Astrocyte (in vitro differentiated cells and primary cell): Measurements from ENCODE around the gene RARB. TPM values are rescaled to one million over a fixed set of nuclear protein-coding genes. Genes with fewer than 3 reads are reported as not detected.

ENCODE experiments used
- DNase-seq: peaks from one replicate; pipeline ENCODE4 v3.0.0-alpha.2; 2010; ENCODE audit warnings: low read depth
- FAIRE-seq: peaks from 2 replicates; lab custom pipeline; 2011; peaks lifted over from hg19 to GRCh38; lab: Jason Lieb, UNC
- H2AFZ ChIP-seq: 2 replicates; pipeline ENCODE4 v1.6.0; 2012; ENCODE audit warnings: low read depth, low read length, inconsistent platforms
- H3K27ac ChIP-seq: 2 replicates; pipeline ENCODE4 v1.5.1; 2011; ENCODE audit warnings: low read depth, low read length, inconsistent platforms
- H3K27me3 ChIP-seq: 2 replicates; pipeline ENCODE4 v1.6.0; 2011; ENCODE audit warnings: low read length, inconsistent platforms; ENCODE audit not compliant: insufficient read depth
- H3K36me3 ChIP-seq: 2 replicates; pipeline ENCODE4 v1.5.1; 2011; ENCODE audit warnings: low read length, inconsistent platforms; ENCODE audit not compliant: insufficient read depth
- H3K4me1 ChIP-seq: 2 replicates; pipeline ENCODE4 v1.5.1; 2011; ENCODE audit warnings: low read length, inconsistent platforms; ENCODE audit not compliant: insufficient read depth
- H3K4me2 ChIP-seq: 2 replicates; pipeline ENCODE4 v1.6.0; 2012; ENCODE audit warnings: low read length, inconsistent platforms
- H3K4me3 ChIP-seq: 2 replicates; pipeline ENCODE4 v1.5.1; 2011; ENCODE audit warnings: low read depth, mild to moderate bottlenecking, low read length, inconsistent platforms; ENCODE audit not compliant: insufficient read depth
- H3K79me2 ChIP-seq: 2 replicates; pipeline ENCODE4 v1.6.0; 2012; ENCODE audit warnings: mild to moderate bottlenecking, low read length, inconsistent platforms; ENCODE audit not compliant: insufficient read depth
- H3K9ac ChIP-seq: 2 replicates; pipeline ENCODE4 v1.6.0; 2012; ENCODE audit warnings: mild to moderate bottlenecking, low read length, inconsistent platforms
- H3K9me3 ChIP-seq: 2 replicates; pipeline ENCODE4 v1.5.1; 2012; ENCODE audit warnings: low read depth, mild to moderate bottlenecking, low read length, inconsistent platforms; ENCODE audit not compliant: insufficient read depth
- H4K20me1 ChIP-seq: 2 replicates; pipeline ENCODE4 v1.6.0; 2012; ENCODE audit warnings: low read length, inconsistent platforms; ENCODE audit not compliant: insufficient read depth
- H3K27ac Mint-ChIP-seq: one replicate; pipeline ENCODE4 v1.8.0; 2021; ENCODE audit warnings: mild to moderate bottlenecking, mixed read lengths; ENCODE audit not compliant: unreplicated experiment
- H3K27me3 Mint-ChIP-seq: one replicate; pipeline ENCODE4 v1.8.0; 2021; ENCODE audit warnings: low read depth, mixed read lengths; ENCODE audit not compliant: unreplicated experiment
- H3K36me3 Mint-ChIP-seq: one replicate; pipeline ENCODE4 v1.8.0; 2021; ENCODE audit warnings: low read depth, mixed read lengths; ENCODE audit not compliant: unreplicated experiment
- H3K4me1 Mint-ChIP-seq: one replicate; pipeline ENCODE4 v1.8.0; 2021; ENCODE audit warnings: low read depth, mixed read lengths; ENCODE audit not compliant: unreplicated experiment
- H3K4me3 Mint-ChIP-seq: one replicate; pipeline ENCODE4 v1.8.0; 2021; ENCODE audit warnings: mild to moderate bottlenecking, moderate library complexity, mixed read lengths; ENCODE audit not compliant: unreplicated experiment
- H3K9me3 Mint-ChIP-seq: one replicate; pipeline ENCODE4 v1.8.0; 2021; ENCODE audit warnings: mild to moderate bottlenecking, mixed read lengths; ENCODE audit not compliant: unreplicated experiment
- EZH2 ChIP-seq: IDR thresholded peaks from 2 replicates; pipeline ENCODE4 v1.6.1; 2012; ENCODE audit warnings: mild to moderate bottlenecking, low read length, inconsistent platforms; ENCODE audit not compliant: insufficient read depth
- total RNA-seq: library from RNA; stranded (reverse); gene quantifications from 2 replicates; pipeline ENCODE4 v1.2.1, GENCODE V29; 2021
- TF ChIP-seq, protein P1 (sequence below): IDR thresholded peaks from 2 replicates; pipeline ENCODE4 v1.5.1; 2011; ENCODE audit warnings: low read depth, mild to moderate bottlenecking, inconsistent platforms, low read length, moderate library complexity; ENCODE audit not compliant: insufficient read depth

Gene RARB
- total RNA-seq, 1 donor from 2014 or later, result 0.27 TPM

DNA sequence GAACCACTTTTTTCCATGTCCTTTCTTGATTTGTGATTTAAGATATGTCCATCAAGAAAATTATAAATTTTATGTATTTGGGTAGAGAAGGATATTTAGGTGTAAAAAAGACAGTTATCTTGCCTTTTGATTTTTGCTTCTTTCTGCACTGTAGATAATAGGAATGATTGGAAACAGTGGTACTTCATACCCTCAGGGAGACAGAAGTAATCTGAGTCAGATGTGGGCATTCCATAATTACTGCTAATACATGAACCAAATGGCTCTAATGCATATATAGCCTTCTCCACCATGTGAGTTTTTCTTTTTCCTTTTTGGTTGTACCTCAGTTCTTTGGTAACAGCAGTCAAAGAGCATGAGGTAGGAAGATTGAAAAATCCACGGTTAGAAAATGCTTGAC, 67.2 kb downstream of the RARB start:
- TF ChIP-seq EZH2, result no peak
- TF ChIP-seq, protein P1, sequence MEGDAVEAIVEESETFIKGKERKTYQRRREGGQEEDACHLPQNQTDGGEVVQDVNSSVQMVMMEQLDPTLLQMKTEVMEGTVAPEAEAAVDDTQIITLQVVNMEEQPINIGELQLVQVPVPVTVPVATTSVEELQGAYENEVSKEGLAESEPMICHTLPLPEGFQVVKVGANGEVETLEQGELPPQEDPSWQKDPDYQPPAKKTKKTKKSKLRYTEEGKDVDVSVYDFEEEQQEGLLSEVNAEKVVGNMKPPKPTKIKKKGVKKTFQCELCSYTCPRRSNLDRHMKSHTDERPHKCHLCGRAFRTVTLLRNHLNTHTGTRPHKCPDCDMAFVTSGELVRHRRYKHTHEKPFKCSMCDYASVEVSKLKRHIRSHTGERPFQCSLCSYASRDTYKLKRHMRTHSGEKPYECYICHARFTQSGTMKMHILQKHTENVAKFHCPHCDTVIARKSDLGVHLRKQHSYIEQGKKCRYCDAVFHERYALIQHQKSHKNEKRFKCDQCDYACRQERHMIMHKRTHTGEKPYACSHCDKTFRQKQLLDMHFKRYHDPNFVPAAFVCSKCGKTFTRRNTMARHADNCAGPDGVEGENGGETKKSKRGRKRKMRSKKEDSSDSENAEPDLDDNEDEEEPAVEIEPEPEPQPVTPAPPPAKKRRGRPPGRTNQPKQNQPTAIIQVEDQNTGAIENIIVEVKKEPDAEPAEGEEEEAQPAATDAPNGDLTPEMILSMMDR, result no peak
- Histone ChIP-seq H3K4me1 (peaks cover 42% of the 10 kb centered on the region), H3K36me3 (no peaks in the 10 kb centered on the region), H3K9me3 (no peaks in the 10 kb centered on the region), H3K4me2 (no peak overlapping the region), H3K79me2 (peaks cover 49% of the 10 kb centered on the region), H3K4me3 (no peak overlapping the region), H3K27me3 (no peaks in the 10 kb centered on the region), H2AFZ (no peak overlapping the region), H3K27ac (peak overlapping the region; percentile 94), H4K20me1 (no peaks in the 10 kb centered on the region), H3K9ac (no peak overlapping the region)
- peaks cover 3% of the 10 kb centered on the region for H3K36me3 Mint-ChIP-seq
- H3K27ac Mint-ChIP-seq, result no peak overlapping the region
- H3K4me3 Mint-ChIP-seq, result no peak overlapping the region
- FAIRE-seq (no peak), DNase-seq (no peak)
- H3K4me1 Mint-ChIP-seq, result no peaks in the 10 kb centered on the region
- no peaks in the 10 kb centered on the region for H3K27me3 Mint-ChIP-seq
- peaks cover 62% of the 10 kb centered on the region for H3K9me3 Mint-ChIP-seq

- Mint-ChIP-seq H3K36me3 (peaks cover 3% of the 10 kb centered on the region), H3K27me3 (no peaks in the 10 kb centered on the region), H3K27ac (no peak overlapping the region), H3K4me1 (no peaks in the 10 kb centered on the region), H3K4me3 (no peak overlapping the region), H3K9me3 (peaks cover 62% of the 10 kb centered on the region)
- FAIRE-seq, result no peak
- no peak overlapping the region for H3K9ac ChIP-seq
- H3K79me2 ChIP-seq, result peaks cover 47% of the 10 kb centered on the region
- no peaks in the 10 kb centered on the region for H3K9me3 ChIP-seq
- no peak for TF ChIP-seq EZH2
- TF ChIP-seq, protein P1, result no peak
- no peaks in the 10 kb centered on the region for H4K20me1 ChIP-seq
- no peak overlapping the region for H3K4me2 ChIP-seq
- H3K4me3 ChIP-seq, result no peak overlapping the region
- no peaks in the 10 kb centered on the region for H3K27me3 ChIP-seq
- peak overlapping the region; percentile 94 for H3K27ac ChIP-seq
- no peak for DNase-seq
- H3K4me1 ChIP-seq, result peaks cover 42% of the 10 kb centered on the region
- no peak overlapping the region for H2AFZ ChIP-seq
- H3K36me3 ChIP-seq, result no peaks in the 10 kb centered on the region
These were observed 67.7 kb downstream of the RARB start for GRCh38 chr3:25495726-25496253.

- Histone ChIP-seq H3K27ac (peak overlapping the region; percentile 14), H3K9ac (no peak overlapping the region), H2AFZ (no peak overlapping the region), H4K20me1 (no peaks in the 10 kb centered on the region), H3K27me3 (no peaks in the 10 kb centered on the region), H3K36me3 (peaks cover 3% of the 10 kb centered on the region), H3K4me2 (no peak overlapping the region), H3K9me3 (no peaks in the 10 kb centered on the region), H3K79me2 (peaks cover 46% of the 10 kb centered on the region), H3K4me1 (peaks cover 42% of the 10 kb centered on the region), H3K4me3 (no peak overlapping the region)
- no peak overlapping the region for H3K27ac Mint-ChIP-seq
- no peak overlapping the region for H3K4me3 Mint-ChIP-seq
- H3K4me1 Mint-ChIP-seq, result no peaks in the 10 kb centered on the region
- peaks cover 55% of the 10 kb centered on the region for H3K9me3 Mint-ChIP-seq
- H3K27me3 Mint-ChIP-seq, result no peaks in the 10 kb centered on the region
- no peak for FAIRE-seq
- no peak for DNase-seq
- H3K36me3 Mint-ChIP-seq, result peaks cover 3% of the 10 kb centered on the region
- no peak for TF ChIP-seq EZH2
- TF ChIP-seq, protein P1, result no peak
These were observed 69.0 kb downstream of the RARB start for GRCh38 chr3:25497096-25497495.
